HG03139 (cell line): Measurements from ENCODE around the gene GET4.
"Not testable (repeated sequence)": the region's sequence is repeated elsewhere in the genome, so short reads cannot be mapped to it uniquely, and the experiment has no call there.

Experiments
- ATAC-seq: cut with Tn5 transposase; IDR thresholded peaks from one replicate; pipeline ENCODE4 v1.9.1; 2021; ENCODE audit not compliant: unreplicated experiment

Gene GET4

DNA sequence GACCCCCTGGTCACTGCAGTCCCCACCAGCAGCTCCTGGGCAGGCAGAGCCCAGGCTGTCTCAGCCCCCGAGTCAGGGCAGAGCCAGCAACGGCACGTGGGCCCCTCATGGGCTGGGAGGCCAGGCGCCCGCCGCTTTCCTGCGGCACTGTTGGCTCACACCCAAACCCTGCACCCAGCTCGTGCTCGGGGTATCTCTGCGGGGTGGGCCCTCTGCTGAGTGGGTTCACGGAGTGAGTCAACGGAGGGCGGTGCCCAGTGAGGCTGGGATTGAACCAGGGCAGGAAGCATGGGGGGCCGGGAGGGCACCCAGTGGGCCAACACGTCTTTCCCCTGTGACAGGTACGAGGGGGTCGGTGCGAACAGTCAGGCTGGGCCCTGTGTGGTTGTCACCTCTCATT, 49.2 kb downstream of the GET4 start:
- ATAC-seq = no peak

DNA sequence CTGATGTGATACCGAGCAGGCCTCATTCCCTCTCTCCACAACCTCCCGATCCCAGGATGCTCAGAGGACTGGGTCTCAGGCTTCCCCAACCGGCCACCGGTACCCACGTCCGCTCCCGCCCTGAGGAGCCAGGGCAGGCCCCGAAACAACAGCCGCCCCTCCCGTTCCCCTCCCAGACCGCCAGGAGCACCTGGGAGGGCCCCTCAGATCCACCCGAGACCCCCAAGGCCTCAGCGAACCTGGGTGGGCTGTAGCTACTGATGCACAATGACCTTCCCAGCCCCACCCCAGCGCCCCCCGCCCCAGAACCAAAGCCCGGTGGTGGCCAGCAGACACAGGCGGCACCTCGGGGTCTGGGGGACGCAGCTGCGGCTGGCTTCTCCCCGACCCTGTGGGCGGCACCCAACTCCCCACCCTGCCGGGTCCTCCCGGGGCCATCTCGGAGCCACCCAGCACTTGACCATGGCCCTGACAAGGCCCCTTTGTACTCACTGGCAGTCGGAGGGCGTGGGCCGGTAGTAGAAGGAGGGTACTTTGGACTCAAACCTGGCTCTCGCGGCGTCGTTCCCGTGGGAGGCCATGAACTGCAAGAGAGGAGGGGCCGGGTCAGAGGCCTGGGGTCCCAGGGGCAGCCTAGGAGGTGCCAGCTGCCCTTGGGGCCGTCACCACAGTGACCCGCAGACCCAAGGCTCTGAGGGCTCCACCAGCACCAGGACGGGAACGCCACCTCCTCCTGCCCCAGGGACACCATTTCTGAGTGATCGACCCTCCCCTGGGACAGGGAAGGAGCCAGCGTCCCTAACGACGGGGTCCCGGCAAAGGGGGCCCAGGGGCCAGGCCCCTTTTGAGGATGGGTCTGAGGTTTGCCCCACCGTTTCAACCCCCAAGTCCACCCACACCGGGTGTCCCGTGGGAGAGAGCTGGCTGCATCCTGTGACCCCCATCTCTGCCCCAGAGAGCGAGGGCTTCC, 50.0 kb downstream of the GET4 start:
- no peak for ATAC-seq

DNA sequence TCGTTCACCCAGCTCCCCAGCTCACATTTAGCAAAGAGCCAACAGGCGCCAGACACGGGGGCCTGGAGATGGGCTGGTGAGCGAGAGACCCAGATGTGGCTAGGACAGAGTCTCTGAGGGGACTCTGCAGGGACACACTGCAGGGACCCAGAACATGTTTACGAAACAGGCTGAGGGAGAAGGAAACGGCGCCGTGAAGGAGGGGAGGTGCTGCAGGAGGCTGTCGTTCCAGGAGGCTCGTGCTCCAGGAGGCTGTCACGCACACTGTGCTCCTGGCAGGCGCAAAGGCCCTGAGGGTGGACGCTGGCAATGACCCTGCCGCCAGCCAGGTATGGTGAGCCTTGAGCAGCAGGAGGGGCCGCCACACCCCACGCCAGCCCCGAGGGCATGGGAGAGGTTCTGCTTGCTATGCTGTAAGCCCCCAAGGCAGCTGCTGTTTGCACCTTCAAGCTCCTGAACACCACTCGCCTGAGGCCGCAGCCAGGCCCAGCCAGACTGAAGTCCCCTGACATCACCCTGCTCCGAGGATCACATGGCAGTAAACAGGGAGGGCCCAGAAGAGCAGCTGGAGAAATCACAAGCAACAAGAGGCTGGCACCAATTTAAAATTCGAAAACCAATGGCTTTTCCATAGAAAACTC, 50.8 kb downstream of the GET4 start:
- no peak for ATAC-seq

DNA sequence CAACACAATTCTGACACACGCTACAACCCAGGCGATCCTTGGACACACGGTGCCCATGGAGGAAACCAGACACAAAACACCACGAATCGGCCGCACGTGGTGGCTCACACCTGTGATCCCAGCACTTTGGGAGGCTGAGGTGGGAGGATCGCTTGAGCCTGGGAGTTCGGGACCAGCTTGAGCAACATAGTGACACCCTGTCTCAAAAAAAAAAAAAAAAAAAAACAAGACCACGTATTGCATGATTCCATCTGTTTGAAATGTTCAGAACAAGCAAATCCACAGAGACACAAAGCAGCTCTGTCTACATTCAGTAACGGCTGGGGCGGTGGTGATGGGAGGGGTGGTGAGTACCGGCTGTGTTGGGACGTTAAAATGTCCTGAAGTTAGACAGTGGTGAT, 53.0 kb downstream of the GET4 start:
- no peak for ATAC-seq

DNA sequence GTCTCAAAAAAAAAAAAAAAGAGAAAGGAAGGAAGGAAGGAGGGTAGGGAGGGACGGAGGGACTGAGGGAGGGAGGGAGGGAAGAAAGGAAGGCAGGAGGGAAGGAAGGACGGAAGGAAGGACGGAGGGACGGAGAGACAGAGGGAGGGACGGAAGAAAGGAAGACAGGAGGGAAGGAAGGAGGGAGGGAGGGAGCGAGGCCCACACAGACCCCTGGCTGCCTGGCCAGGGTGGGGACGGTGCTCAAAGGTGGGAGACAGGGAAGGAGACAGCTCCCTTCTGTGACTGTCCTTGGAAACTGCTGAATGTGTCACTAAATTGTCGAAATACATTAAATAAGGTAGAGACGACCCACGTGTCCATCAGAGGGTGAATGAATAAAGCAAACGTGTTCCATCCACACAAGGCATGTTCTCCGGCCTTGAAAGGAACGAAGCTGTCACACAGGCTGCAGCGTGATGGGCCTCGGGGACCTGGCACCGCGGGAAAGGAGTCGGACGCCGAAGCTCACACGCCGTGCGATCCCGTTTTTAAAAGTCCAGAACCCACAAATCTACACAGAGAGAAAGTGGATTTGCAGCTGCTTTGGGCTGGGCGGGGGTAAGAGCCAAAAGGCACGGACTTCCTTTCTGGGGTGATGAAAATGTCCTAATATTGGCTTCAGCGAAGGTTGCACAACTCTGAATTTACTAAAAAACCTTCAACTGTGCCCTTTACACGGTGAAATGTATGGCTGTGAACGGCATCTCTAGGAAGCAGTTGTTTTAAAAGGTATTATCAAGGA, 54.8 kb downstream of the GET4 start:
- no peak for ATAC-seq

DNA sequence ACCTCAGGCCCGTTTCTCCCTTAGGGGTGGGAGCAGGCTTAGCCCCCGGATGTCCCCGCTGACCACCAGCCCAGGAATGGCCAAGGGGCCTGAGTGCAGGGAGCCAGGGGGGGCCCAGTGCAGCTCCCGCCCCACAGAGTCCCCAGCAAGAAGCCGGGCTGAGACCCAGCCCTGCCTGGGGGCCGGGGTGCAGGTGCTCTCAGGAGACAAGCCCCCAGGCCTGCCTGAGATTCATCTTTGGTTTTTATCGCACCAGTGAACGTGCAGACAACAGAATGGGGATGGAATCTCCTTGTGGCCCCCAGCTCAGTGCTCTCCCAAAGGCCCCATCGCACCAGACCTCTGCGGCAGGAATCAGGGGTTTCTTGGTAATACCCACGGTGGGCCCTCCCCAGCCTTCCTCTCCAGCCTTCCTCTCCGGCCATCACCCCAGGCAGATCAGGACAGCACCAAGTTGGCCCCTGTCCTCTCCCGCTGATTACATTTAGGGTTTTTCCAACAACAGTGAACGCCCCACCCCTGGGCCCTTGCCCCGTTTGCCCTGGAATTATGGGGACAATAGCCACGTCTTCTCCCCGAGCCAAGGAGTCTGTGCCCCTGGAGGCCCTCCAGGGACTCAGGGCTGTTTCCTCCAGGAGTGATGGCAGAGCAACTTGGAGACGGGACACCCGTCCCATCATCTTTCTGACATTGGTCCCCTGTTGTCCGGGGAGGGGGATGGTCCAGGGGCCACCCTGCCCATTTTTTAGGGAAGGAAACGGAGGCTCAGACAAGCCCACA, 55.7 kb downstream of the GET4 start:
- ATAC-seq = no peak

DNA sequence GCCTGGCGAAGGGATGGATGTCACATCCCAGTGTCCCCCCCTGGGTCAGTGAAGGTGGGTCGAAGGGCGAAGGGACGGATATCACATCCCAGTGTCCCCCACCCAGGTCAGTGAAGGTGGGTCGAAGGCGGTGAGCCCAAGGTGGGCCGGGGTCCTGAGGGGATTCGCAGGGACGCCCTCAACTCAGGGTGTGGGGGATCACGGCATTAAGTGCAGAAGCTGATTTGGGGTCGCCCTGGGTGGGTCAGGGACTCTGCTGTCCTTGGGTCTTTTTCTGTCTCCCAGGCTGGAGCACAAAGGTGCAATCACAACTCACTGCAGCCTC, 56.3 kb downstream of the GET4 start:
- ATAC-seq = no peak

DNA sequence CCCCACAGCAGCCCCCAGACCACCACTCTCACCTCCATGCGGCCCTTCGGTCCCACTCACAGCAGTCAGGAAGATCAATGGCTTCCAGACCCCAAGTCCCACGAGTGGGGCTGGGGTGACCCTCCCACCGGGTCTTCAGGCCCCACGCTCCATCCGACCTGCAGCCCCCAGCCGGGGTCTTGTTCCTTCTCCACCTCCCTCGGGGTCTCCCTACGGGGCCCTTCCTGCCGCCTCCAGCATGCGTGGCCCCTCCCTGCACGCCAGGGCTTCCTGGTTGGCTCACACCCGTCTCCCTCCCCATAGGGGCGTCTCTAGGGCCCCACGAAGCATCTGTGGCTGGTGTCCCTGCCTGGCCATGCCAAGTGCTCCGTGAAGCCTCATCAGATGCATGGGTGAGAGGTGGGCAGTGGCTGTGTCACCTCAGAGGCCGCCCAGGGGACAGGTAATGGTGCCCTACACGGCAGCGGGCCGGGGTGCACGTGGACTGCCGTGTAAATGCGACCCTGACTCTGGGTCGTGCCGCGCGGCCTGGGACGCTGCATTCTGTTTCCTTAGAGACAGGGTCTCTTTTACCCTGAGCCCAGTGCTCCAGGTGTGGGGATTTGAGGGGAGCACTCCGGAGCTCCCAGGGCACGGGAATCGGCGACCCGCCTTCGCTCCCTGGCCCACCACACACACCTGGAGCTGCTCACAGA, 58.3 kb downstream of the GET4 start:
- no peak for ATAC-seq

DNA sequence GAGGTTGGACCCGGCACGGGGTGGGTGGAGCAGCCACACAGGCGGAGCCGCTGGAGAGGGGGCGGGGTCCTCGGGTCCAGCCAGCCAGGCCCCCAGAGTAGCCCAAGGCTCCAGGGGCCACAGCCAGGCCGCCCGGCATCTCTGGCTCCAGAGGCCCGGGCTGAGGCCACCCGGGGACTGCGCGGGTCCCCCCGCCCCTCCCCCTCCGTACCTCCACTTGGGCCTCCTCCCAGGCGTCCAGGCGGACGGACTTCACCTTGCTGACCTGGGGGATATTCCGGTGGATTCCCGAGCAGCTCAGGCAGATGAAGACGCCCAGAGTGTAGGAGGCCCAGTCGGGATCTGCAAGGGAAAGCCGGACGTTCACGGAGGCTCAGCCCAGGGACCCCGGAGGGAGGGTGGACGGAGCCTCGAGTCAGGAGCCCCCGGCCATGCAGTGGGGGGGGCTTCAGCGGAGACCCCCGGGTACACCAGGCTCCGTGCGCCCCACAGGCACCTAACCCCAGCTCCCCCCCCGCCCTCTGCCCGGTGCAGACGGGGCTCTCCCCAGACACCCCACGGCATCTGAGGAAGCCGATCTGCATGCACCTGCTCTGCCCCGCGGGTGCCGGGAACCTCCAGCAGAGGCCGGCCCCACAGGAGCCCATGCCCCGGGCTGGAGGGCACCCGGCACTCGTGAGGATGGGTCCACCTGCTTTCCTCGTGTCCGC, 59.0 kb downstream of the GET4 start:
- no peak for ATAC-seq

DNA sequence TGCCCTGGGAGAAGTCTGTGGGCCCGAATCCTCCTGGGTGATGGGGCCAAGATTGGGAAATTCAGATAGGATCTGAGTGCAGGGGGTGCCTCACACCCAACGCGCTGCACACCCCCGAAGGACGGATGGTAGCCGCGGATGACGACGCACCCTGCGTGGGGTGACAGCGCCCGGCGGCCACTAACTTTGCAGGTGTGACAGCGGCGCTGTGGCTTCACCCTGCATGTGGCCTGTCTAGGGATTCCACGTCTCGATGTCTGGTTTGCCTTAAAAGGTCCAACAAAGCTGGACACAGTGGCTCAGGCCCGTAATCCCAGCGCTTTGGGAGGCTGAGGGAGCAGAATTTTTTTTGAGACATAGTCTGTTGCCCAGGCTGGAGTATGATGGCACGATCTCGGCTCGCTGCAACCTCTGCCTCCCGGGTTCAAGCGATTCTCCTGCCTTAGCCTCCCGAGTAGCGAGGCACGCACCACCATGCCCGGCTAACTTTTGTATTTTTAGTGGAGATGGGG, 59.6 kb downstream of the GET4 start:
- no peak for ATAC-seq

DNA sequence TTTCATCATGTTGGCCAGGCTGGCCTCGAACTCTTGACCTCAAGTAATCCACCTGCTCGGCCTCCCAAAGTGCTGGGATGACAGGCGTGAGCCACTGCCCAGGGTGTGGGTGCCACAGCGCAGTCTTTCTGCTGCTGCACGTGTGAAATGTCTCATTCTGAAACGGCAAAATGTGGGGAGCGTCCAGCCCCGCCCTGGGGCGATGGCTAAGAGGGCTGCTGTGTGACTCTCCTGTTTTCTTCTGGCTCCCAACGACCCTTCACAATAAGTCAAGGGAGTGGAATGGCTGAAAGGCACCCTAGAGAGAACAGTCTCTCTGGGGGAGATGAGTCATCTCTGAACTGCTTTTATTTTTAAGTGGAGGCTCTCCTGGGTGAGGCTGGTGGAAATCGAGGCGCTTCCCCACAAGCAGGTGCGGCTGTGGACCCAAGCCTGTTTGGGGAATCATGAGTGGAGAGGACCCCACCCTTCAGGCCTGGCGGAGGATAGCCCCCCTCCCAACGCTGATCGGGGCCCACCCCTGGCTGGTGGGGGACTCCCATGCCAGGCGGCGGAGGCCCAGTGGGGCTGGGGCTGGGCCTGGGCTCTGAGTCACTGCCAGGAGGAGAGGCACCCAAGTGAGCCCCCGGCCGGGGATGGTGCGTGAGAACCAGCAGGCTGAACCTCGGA, 60.2 kb downstream of the GET4 start:
- ATAC-seq = peak; percentile 69

DNA sequence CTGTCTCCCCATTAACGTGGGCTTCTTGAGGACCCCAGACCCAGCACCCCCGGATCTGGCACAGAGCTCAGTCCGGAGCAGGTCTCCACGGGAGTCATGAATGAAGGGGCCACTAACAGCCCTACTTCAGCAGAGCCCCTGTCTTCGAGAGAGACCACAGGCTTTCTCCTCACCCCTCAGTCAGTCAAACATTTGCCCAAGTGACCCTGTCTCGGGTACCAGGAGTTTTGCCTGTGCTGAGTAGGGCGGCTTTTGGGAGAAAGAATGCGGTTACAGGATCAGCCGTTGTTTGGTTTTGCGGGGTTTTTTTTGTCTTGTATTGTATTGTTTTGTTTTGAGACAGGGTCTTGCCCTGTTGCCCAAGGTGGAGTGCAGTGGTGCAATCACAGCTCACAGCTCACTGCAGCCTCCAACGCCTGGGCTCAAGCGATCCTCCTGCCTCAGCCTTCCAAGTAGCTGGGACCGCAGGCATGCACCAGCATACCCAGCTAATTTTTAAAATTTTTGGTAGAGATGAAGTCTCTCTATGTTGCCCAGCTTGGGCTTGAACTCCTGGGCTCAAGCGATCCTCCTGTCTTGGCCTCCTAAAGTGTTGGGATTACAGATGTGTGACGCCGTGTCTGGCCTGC, 61.6 kb downstream of the GET4 start:
- ATAC-seq = no peak

DNA sequence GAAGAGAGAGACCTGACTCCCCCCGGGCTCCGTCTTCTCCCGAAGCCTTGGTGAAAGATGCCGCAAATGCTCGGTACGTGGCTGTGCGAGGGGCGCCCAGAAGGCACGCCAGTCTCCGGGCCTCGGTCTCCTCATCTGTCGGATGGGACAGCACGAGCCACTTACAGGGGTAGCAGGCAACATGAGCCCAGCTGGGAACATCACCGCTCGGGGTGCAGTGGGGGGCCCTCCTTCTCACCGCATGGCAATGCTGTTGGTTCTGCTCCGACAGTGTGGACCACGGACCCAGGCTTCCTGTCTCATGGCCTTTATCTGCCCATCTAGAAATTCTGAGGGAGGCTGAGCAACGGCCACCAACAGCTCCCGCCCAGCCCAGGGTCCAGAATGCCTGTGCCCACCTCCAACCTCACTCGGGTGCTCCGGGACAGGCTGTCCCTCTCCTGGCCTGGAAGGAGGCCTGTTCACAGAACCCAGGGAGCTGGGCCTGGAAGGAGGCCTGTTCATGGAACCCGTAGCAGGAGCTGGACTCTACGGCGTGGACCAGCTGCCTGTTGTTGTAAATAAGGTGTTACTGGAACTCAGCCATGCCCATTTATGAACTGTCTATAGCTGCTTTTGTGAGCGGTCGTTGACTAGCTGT, 62.3 kb downstream of the GET4 start:
- ATAC-seq = no peak

DNA sequence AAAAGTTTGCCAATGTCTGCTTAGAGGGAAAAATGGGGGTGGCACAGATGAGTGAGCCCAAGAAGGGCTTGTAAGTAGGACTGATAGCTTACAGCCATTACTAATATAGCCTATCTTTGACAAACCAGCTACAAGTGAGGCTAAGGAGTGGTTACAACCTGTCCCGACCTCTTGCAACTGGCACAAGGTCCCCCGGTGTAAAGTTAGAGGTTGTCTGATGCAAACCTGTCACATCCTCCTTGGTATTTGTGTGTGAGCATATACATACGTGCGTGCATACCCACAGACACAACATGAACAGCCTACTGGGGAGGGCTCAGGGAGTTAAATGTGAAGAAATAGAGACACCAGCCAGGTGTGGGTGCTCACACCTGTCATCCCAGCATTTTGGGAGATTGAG, 63.5 kb downstream of the GET4 start:
- no peak for ATAC-seq

DNA sequence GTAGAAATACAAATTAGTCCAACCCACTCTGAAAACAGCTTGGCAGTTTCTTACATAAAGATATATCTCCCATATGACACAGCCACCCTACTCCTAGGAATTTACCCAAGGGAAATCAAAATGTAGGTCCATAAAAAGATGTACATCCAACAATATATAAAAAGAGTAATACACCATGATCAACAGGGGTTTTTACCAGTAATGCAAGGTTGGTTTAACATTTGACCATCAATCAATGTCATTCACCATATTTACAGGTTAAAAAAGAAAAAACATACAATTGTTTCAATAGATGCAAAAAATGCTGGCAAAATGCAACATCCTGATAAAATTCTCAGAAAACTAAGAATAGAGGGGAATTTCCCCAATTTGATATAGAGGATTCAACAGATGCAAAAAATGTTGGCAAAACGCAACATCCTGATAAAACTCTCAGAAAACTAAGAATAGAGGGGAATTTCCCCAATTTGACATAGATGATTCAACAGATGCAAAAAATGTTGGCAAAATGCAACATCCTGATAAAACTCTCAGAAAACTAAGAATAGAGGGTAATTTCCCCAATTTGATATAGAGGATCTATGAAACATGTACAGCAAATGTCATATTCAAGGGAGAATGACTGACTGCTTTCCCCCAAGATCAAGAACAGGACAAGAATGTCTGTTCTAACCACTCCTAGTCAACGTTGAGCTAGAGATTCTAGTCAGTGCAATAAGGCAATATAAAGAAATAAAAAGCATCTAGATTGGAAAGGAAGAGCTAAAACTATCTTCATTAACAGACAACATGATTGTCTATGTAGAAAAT, 64.5 kb downstream of the GET4 start:
- no peak for ATAC-seq

DNA sequence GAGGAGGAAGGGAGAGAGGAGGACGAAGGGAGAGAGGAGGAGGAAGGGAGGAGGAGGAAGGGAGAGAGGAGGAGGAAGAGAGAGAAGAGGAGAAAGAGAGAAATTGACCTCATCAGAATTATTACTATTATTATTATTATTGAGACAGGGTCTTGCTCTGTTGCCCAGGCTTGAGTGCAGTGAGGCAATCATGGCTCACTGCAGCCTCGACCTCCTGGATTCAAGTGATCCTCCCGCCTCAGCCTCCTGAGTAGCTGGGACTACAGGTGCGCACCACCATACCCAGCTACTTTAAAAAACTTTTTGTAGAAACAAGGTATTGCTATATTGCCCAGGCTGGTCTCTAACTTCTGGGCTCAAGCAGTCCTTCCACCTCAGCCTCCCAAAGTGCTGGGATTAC, 67.4 kb downstream of the GET4 start:
- not testable (repeated sequence) for ATAC-seq

DNA sequence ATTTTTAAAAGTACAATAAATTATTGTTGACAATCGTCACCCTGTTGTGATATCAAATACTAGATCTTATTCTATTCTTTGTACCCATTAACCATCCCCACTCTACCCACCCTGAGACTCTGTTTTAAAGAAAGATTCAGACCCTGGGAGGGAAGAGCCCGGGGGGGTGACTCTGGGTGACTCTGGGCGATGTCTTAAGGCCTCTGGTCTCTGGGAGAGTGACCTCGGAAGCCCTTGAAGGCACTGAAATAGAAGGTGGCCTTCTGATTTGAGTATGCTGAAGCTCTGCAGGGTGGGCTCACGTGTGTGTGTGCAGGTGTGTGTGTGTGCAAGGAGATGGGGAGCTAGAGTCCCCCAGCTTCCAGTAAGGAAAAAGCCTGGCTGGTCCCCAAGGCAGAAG, 68.4 kb downstream of the GET4 start:
- no peak for ATAC-seq
